Heart right ventricle (tissue), 16 donors: ENCODE measurements around the gene SMYD5. TPM values are rescaled to one million over a fixed set of nuclear protein-coding genes. Genes with fewer than 3 reads are reported as not detected.

ENCODE experiments used
- ATAC-seq, 8 donors: fragments of 200-7000 bp; cut with Tn5 transposase; one replicate each; pipeline ENCODE4 v1.9.1; 2020; ENCODE audit warnings: mild to moderate bottlenecking in 8 of 8, moderate library complexity in 8 of 8, moderate number of reproducible peaks in 1 of 8
- DNase-seq, 2 donors: peaks; one replicate each; pipeline ENCODE4 v3.0.0-alpha.2; 2020
- H3K27ac ChIP-seq, 10 donors: fragments of 200-600 bp; sonication (generic) in 2 of 10; one replicate each; pipeline versions ENCODE4 v1.5.0 to v1.8.0; 2020 to 2022; ENCODE audit warnings: mild to moderate bottlenecking in 3 of 10
- H3K27me3 ChIP-seq, 7 donors: fragments of 200-600 bp; one replicate each; pipeline ENCODE4 v1.8.0; 2021 to 2022; ENCODE audit warnings: mild to moderate bottlenecking in 2 of 7
- H3K36me3 ChIP-seq, 9 donors: fragments of 200-600 bp; sonication (generic) in 1 of 9; one replicate each; pipeline versions ENCODE4 v1.5.0 to v1.8.0; 2020 to 2022; ENCODE audit warnings: mild to moderate bottlenecking in 2 of 9
- H3K4me1 ChIP-seq, 9 donors: fragments of 200-600 bp; sonication (generic) in 1 of 9; one replicate each; pipeline versions ENCODE4 v1.5.0 to v1.8.0; 2020 to 2022; ENCODE audit warnings: mild to moderate bottlenecking in 4 of 9
- H3K4me3 ChIP-seq, 10 donors: fragments of 200-600 bp; sonication (generic) in 2 of 10; one replicate each; pipeline versions ENCODE4 v1.5.0 to v1.8.0; 2020 to 2022; ENCODE audit warnings: mild to moderate bottlenecking in 7 of 10, moderate library complexity in 2 of 10
- H3K9me3 ChIP-seq, 11 donors: fragments of 200-600 bp in 10 of 11; sonication (generic) in 2 of 11; one replicate each; pipeline versions ENCODE4 v1.5.0 to v1.8.0; 2013 to 2022; ENCODE audit warnings: mild to moderate bottlenecking in 2 of 11, control low read depth in 1 of 11, moderate library complexity in 1 of 11
- CTCF ChIP-seq, 9 donors: fragments of 200-600 bp; sonication (generic) in 2 of 9; IDR thresholded peaks; one replicate each; pipeline versions ENCODE4 v1.5.0 to v1.8.0; 2021 to 2022; ENCODE audit warnings: antibody characterized with exemption in 9 of 9, mild to moderate bottlenecking in 5 of 9, moderate library complexity in 1 of 9
- WGBS, 2 donors: extraction: QIAGEN DNeasy Blood & Tissue Kit; methylation state at CpG; one replicate each; pipeline ENCODE4 v1.1.7; 2013; ENCODE audit warnings: inconsistent platforms in 1 of 2; 5-methylcytosine and 5-hydroxymethylcytosine counted together
- intact Hi-C, 10 donors: fragments of 100-400 bp; cut with DNase I; formaldehyde crosslinking; loops; one replicate each; pipeline versions ENCODE4 v1.11.1 to v1.14.2; 2022
- polyA plus RNA-seq, 2 donors: library from polyadenylated mRNA; stranded (reverse); fragments of 200-250 nt; gene quantifications; one replicate each; pipeline ENCODE4 v1.2.3, GENCODE V29; 2013
- total RNA-seq, 10 donors: library from RNA; stranded (reverse); fragmentation: NEBNext Ultra II Directional in 3 of 10; extraction: Animal tissue kit (Norgen Biotek cat#: 25700) in 3 of 10; gene quantifications; one replicate each; pipeline versions ENCODE4 v1.2.1 to v1.2.4, GENCODE V29; 2021 to 2023
- donor health status: Arrhythmogenic right ventricular cardiomyopathy.
- donor health status: ischemic (EF 13 %, LVEDD 7.1; RV severe dilation, severe dysfunction).
- donor health status: healthy with polysubstance abuse.
- donor health status: DM: no; HTN: yes; CAD: no.
- donor health status: DM: no; HTN: no; CAD: no.
- donor health status: ischemic (EF 25% LVEDD 6.9; RV normal size, moderate dysfunction).
- donor health status: ischemic (EF 25% LVEDD 5.7; RV mildly dilated, moderate dysfunction).
- donor health status: healthy.
- donor health status: DM: yes; HTN: yes; CAD: no.
- donor health status: Ischemic cardiomyopathy.
- donor health status: ischemic (EF 35%, LVEDD 5.7; RV mildly dilated, moderate dysfunction).
- donor health status: nonischemic (EF 11% LVEDD 7.7; RV severe dilation, severe dysfunction).
- donor health status: DM: yes; HTN: yes; CAD: no.
- donor health status: PGD.
- donor health status: ischemic (EF 29% LVEDD 5.4; RV normal size, mild dysfunction).
- donor health status: nonischemic (EF 23%, LVEDD 6.1; RV moderate dilation, normal function).

SMYD5 gene
- total and polyA plus RNA-seq, 12 donors: 13.3 to 22.7 (median 17.5) TPM

DNA sequence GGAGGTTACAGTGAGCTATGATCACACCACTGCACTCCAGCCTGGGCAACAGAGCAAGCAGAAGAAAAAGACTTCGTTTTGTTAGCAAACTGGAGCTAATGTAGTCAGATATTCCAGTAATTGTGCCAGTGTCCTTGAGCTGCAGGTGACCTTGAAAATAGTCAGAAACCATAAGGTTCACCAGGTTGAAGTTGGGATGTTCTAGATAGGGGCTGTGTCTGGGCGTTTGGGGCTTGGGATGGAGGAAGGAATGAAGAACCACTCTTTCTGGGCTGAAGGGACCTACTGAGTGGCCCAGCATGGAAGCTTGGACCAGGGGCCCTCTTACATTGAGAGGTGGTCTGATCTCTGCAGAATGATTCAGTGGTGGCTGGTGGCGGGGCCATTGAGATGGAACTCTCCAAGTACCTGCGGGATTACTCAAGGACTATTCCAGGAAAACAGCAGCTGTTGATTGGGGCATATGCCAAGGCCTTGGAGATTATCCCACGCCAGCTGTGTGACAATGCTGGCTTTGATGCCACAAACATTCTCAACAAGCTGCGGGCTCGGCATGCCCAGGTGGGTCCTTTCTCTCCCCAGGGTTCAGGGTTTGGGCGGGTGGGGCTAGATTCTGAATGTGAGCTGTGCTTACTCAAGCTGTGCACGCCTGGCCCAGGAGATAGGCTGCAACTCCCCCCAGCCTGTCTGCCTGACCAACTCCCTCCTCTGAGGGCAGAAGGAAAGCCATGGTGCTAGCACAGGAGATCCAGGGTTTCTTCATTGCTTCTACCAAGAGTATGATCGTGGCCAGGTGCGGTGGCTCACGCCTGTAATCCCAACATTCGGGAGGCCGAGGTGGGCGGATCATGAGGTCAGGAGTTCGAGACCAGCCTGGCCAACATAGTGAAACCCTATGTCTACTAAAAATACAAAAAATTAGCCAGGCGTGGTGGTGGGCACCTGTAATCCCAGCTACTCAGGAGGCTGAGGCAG is 37.1 kb downstream of the SMYD5 start:
- 90 to 92% methylated on average over 17 of the region's 17 CpGs for WGBS, 2 donors

GRCh38 chr2:73252238-73253027 is 38.4 kb downstream of the SMYD5 start:
- H3K4me3 ChIP-seq: no peak overlapping the region
- TF ChIP-seq CTCF (IDR thresholded peaks at IDR 0.05): no peak
- 89 to 90% methylated on average over 17 of the region's 17 CpGs for WGBS, 2 donors
- intact Hi-C loops: no loop called here
- H3K27me3 ChIP-seq: no peaks in the 10 kb centered on the region
- ATAC-seq: no peak
- H3K4me1 ChIP-seq: peaks cover 0 to 3% (median 0%) of the 10 kb centered on the region in 9 donors
- H3K36me3 ChIP-seq: peaks cover 5 to 78% (median 64%) of the 10 kb centered on the region in 9 donors
- DNase-seq: no peak
- no peaks in the 10 kb centered on the region for H3K9me3 ChIP-seq
- no peak overlapping the region for H3K27ac ChIP-seq

More for the DNA sequence above, 37.1 kb downstream of the SMYD5 start:
- ATAC-seq: no peak
- TF ChIP-seq CTCF (IDR thresholded peaks at IDR 0.05): no peak
- Histone ChIP-seq H3K27me3 (no peaks in the 10 kb centered on the region), H3K4me1 (peaks cover 0 to 3% (median 0%) of the 10 kb centered on the region in 9 donors), H3K4me3 (no peak overlapping the region), H3K36me3 (peaks cover 5 to 91% (median 77%) of the 10 kb centered on the region in 9 donors), H3K27ac (no peak overlapping the region), H3K9me3 (no peaks in the 10 kb centered on the region)
- intact Hi-C loops: no loop called here
- no peak for DNase-seq

DNA sequence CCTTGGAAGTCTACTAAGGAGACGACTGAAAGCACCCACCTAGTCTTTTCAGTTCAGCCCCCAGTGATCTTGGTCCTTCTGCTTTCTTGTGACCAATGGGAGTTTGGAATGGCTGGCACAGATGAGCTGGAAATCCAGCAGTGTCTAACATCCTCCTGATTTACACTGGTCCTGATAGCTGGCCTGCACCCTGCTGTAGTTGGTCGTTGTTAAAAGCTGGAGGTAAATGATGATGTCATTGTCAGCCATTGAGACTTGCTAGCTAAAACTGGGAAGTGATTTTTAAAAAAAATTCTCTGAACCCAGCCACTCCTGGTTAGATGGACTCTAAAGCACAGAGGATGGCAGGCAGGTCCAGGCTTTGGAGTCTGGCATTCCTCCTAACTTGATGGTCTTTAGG is 39.4 kb downstream of the SMYD5 start:
- DNase-seq (no peak), ATAC-seq (no peak)
- no peak for TF ChIP-seq CTCF (IDR thresholded peaks at IDR 0.05)
- intact Hi-C loops: no loop called here
- peaks cover 5 to 69% (median 55%) of the 10 kb centered on the region in 9 donors for H3K36me3 ChIP-seq
- no peak overlapping the region for H3K27ac ChIP-seq
- H3K27me3 ChIP-seq: no peaks in the 10 kb centered on the region
- H3K4me3 ChIP-seq: no peak overlapping the region
- WGBS, 2 donors: 63 to 76% methylated on average over 2 of the region's 2 CpGs
- H3K4me1 ChIP-seq: peaks cover 0 to 5% (median 0%) of the 10 kb centered on the region in 9 donors
- no peaks in the 10 kb centered on the region for H3K9me3 ChIP-seq

- peaks cover 5 to 64% (median 50%) of the 10 kb centered on the region in 9 donors for H3K36me3 ChIP-seq
- no peak for TF ChIP-seq CTCF (IDR thresholded peaks at IDR 0.05)
- WGBS, 2 donors: 90 to 98% methylated on average over 3 of the region's 3 CpGs
These were observed 39.9 kb downstream of the SMYD5 start for GRCh38 chr2:73253901-73254300.

More at GRCh38 chr2:73253901-73254300, 39.9 kb downstream of the SMYD5 start:
- DNase-seq (no peak), ATAC-seq (no peak)
- H3K27me3 ChIP-seq: no peaks in the 10 kb centered on the region
- intact Hi-C loops: no loop called here
- no peaks in the 10 kb centered on the region for H3K9me3 ChIP-seq
- no peak overlapping the region for H3K27ac ChIP-seq
- peaks cover 0 to 5% (median 0%) of the 10 kb centered on the region in 9 donors for H3K4me1 ChIP-seq
- H3K4me3 ChIP-seq: no peak overlapping the region
